Measurements from ENCODE around the gene CREG2.

DNA sequence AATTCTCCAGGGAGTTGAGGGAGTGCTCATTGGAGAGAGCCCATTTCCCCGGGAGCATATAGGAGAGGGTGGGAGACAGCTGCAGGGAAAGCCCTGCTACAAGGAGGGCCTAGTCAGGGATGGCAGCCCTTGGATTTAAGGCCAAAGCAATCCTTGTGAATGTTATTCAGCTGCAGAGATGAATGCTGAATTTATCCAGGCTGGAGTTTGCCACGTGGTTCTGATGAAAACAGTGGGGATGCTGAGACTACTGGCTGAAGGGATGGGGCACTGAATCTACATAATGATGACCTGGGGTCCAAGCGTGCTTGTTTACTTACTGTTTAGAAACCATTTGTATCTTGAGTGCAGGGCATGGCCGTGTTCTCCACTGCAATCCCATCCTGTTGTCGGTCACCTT lies 43.2 kb downstream of the CREG2 start:
- TF ChIP-seq POLR2AphosphoS5 (IDR thresholded peaks at IDR 0.05; ENCODE audit: borderline replicate concordance, low read depth, low read length) (no peak), EZH2 (IDR thresholded peaks at IDR 0.05) (no peak)
